BLaER1 (cell line): ENCODE measurements around the gene LZTR1.

Experiments
- H3K27ac ChIP-seq: shearing (Covaris generic); formaldehyde crosslinking; 2 replicates; pipeline ENCODE4 v1.8.1; 2022
- H3K27me3 ChIP-seq: shearing (Covaris generic); formaldehyde crosslinking; 2 replicates; pipeline ENCODE4 v1.8.1; 2022
- H3K36me3 ChIP-seq: shearing (Covaris generic); formaldehyde crosslinking; 2 replicates; pipeline ENCODE4 v1.8.1; 2022
- H3K4me1 ChIP-seq: shearing (Covaris generic); formaldehyde crosslinking; 2 replicates; pipeline ENCODE4 v1.8.1; 2022
- H3K4me2 ChIP-seq: shearing (Covaris generic); formaldehyde crosslinking; 2 replicates; pipeline ENCODE4 v1.8.1; 2022
- H3K4me3 ChIP-seq: shearing (Covaris generic); formaldehyde crosslinking; 2 replicates; pipeline ENCODE4 v1.8.1; 2022
- H3K9ac ChIP-seq: shearing (Covaris generic); formaldehyde crosslinking; 2 replicates; pipeline ENCODE4 v1.8.1; 2022
- H3K9me3 ChIP-seq: shearing (Covaris generic); formaldehyde crosslinking; 2 replicates; pipeline ENCODE4 v1.8.1; 2022
- H4K20me1 ChIP-seq: shearing (Covaris generic); formaldehyde crosslinking; 2 replicates; pipeline ENCODE4 v1.8.1; 2022
- Cebpa-rat ChIP-seq: shearing (Covaris generic); IDR thresholded peaks from 2 replicates; pipeline ENCODE4 v1.8.1; 2022

LZTR1 gene

GRCh38 chr22:20957102-20957682 is 24.9 kb upstream of the LZTR1 start:
- Histone ChIP-seq H3K27ac (no peak overlapping the region), H3K9ac (no peak overlapping the region), H4K20me1 (peaks cover 52% of the 10 kb centered on the region), H3K4me1 (peaks cover 21% of the 10 kb centered on the region), H3K36me3 (peaks cover 27% of the 10 kb centered on the region), H3K4me3 (peak overlapping the region; percentile 56), H3K27me3 (peaks cover 36% of the 10 kb centered on the region), H3K4me2 (peak overlapping the region; percentile 71), H3K9me3 (peaks cover 3% of the 10 kb centered on the region; the same call in 1 of the 2 replicates)
- no peak for TF ChIP-seq Cebpa-rat

- Histone ChIP-seq H3K27ac (no peak overlapping the region), H3K4me2 (peak overlapping the region; percentile 71), H3K4me1 (peaks cover 15% of the 10 kb centered on the region), H3K9me3 (peaks cover 3% of the 10 kb centered on the region; the same call in 1 of the 2 replicates), H3K27me3 (peaks cover 43% of the 10 kb centered on the region), H4K20me1 (peaks cover 45% of the 10 kb centered on the region), H3K9ac (no peak overlapping the region), H3K36me3 (peaks cover 20% of the 10 kb centered on the region), H3K4me3 (peak overlapping the region; percentile 56)
- no peak for TF ChIP-seq Cebpa-rat
Measured at GRCh38 chr22:20957683-20958431, 24.2 kb upstream of the LZTR1 start.

GRCh38 chr22:20959578-20960461 is 22.3 kb upstream of the LZTR1 start:
- Histone ChIP-seq H3K27ac (no peak overlapping the region), H3K27me3 (peaks cover 62% of the 10 kb centered on the region), H3K4me3 (no peak overlapping the region), H3K9ac (no peak overlapping the region), H3K9me3 (peaks cover 3% of the 10 kb centered on the region; the same call in 1 of the 2 replicates), H4K20me1 (peaks cover 43% of the 10 kb centered on the region), H3K4me2 (no peak overlapping the region), H3K4me1 (peaks cover 22% of the 10 kb centered on the region), H3K36me3 (0 out of 2 replicates have a peak, but pooled peaks cover 4% of the 10 kb centered on the region)
- no peak for TF ChIP-seq Cebpa-rat

GRCh38 chr22:20960609-20961008 is 21.5 kb upstream of the LZTR1 start:
- 0 out of 2 replicates have a peak, but pooled peaks cover 4% of the 10 kb centered on the region for H3K36me3 ChIP-seq
- H3K9ac ChIP-seq, result no peak overlapping the region
- peaks cover 70% of the 10 kb centered on the region for H3K27me3 ChIP-seq
- peaks cover 44% of the 10 kb centered on the region for H4K20me1 ChIP-seq
- TF ChIP-seq Cebpa-rat, result no peak
- no peak overlapping the region for H3K4me3 ChIP-seq
- no peak overlapping the region for H3K4me2 ChIP-seq
- no peak overlapping the region for H3K27ac ChIP-seq
- peaks cover 28% of the 10 kb centered on the region for H3K4me1 ChIP-seq
- peaks cover 3% of the 10 kb centered on the region; the same call in 1 of the 2 replicates for H3K9me3 ChIP-seq

GRCh38 chr22:20962491-20962945 is 19.6 kb upstream of the LZTR1 start:
- H3K36me3 ChIP-seq, result no peaks in the 10 kb centered on the region

GRCh38 chr22:20963201-20964052 is 18.7 kb upstream of the LZTR1 start:
- Histone ChIP-seq H3K27me3 (peaks cover 52% of the 10 kb centered on the region), H3K4me2 (no peak overlapping the region), H3K36me3 (no peaks in the 10 kb centered on the region), H3K27ac (no peak overlapping the region), H3K9ac (no peak overlapping the region), H4K20me1 (peaks cover 33% of the 10 kb centered on the region), H3K4me1 (peaks cover 30% of the 10 kb centered on the region), H3K9me3 (no peaks in the 10 kb centered on the region), H3K4me3 (no peak overlapping the region)
- TF ChIP-seq Cebpa-rat, result no peak

More at GRCh38 chr22:20962491-20962945, 19.6 kb upstream of the LZTR1 start:
- Histone ChIP-seq H3K4me3 (no peak overlapping the region), H3K9ac (no peak overlapping the region), H3K27me3 (peaks cover 61% of the 10 kb centered on the region), H4K20me1 (peaks cover 33% of the 10 kb centered on the region), H3K4me1 (peaks cover 29% of the 10 kb centered on the region), H3K4me2 (no peak overlapping the region), H3K9me3 (no peaks in the 10 kb centered on the region), H3K27ac (no peak overlapping the region)
- no peak for TF ChIP-seq Cebpa-rat

- no peak overlapping the region for H3K9ac ChIP-seq
- TF ChIP-seq Cebpa-rat, result no peak
Measured at GRCh38 chr22:20964090-20964798, 17.9 kb upstream of the LZTR1 start.

GRCh38 chr22:20964799-20965103 is 17.3 kb upstream of the LZTR1 start:
- Histone ChIP-seq H3K9ac (no peak overlapping the region), H3K27me3 (peaks cover 44% of the 10 kb centered on the region), H3K27ac (no peak overlapping the region), H3K36me3 (no peaks in the 10 kb centered on the region), H4K20me1 (peaks cover 33% of the 10 kb centered on the region), H3K4me1 (peaks cover 36% of the 10 kb centered on the region), H3K4me3 (peak overlapping the region; percentile 60), H3K4me2 (peak overlapping the region; percentile 86), H3K9me3 (no peaks in the 10 kb centered on the region)
- no peak for TF ChIP-seq Cebpa-rat

More at GRCh38 chr22:20964090-20964798, 17.9 kb upstream of the LZTR1 start:
- H3K27me3 ChIP-seq, result peaks cover 44% of the 10 kb centered on the region
- peaks cover 36% of the 10 kb centered on the region for H3K4me1 ChIP-seq
- H3K9me3 ChIP-seq, result no peaks in the 10 kb centered on the region
- H3K4me3 ChIP-seq, result peak overlapping the region; percentile 60
- H4K20me1 ChIP-seq, result peaks cover 33% of the 10 kb centered on the region
- peak overlapping the region; percentile 86 for H3K4me2 ChIP-seq
- H3K27ac ChIP-seq, result no peak overlapping the region
- no peaks in the 10 kb centered on the region for H3K36me3 ChIP-seq
